GM12891 (cell line): Measurements from ENCODE around the gene GDF7.
A peak's percentile ranks its signal among the peaks of the same experiment; 100 is the strongest.

Experiments
- DNase-seq: peaks from one replicate; pipeline ENCODE4 v3.0.0; 2011; ENCODE audit warnings: low spot score; ENCODE audit not compliant: insufficient read length
- FAIRE-seq: peaks from 2 replicates; lab custom pipeline; 2011; peaks lifted over from hg19 to GRCh38; lab: Jason Lieb, UNC
- PAX5 ChIP-seq: IDR thresholded peaks from 2 replicates; pipeline ENCODE4 v1.6.1; 2011; ENCODE audit warnings: low read length, moderate library complexity, mild to moderate bottlenecking; ENCODE audit not compliant: insufficient read depth, severe bottlenecking
- POLR2A ChIP-seq: IDR thresholded peaks from 2 replicates; pipeline ENCODE4 v1.6.1; 2011; ENCODE audit warnings: low read depth, low read length, control low read depth
- POLR2AphosphoS5 ChIP-seq: IDR thresholded peaks from 2 replicates; pipeline ENCODE4 v1.6.1; 2011; ENCODE audit warnings: low read depth, low read length, control low read depth
- POU2F2 ChIP-seq: IDR thresholded peaks from 2 replicates; pipeline ENCODE4 v1.6.1; 2011; ENCODE audit warnings: low read depth, mild to moderate bottlenecking, control low read depth, low read length, moderate library complexity
- SPI1 ChIP-seq: IDR thresholded peaks from 2 replicates; pipeline ENCODE4 v1.6.1; 2011; ENCODE audit warnings: low read depth, low read length, control low read depth
- TAF1 ChIP-seq: IDR thresholded peaks from 2 replicates; pipeline ENCODE4 v1.6.1; 2011; ENCODE audit warnings: low read depth, low read length, control low read depth

Gene GDF7

GRCh38 chr2:20665243-20666004, 1.5 kb upstream of the GDF7 start:
- FAIRE-seq, result no peak
- DNase-seq, result no peak
- no peak for TF ChIP-seq SPI1
- TF ChIP-seq POLR2AphosphoS5, result no peak
- TF ChIP-seq POLR2A, result no peak
- TF ChIP-seq TAF1, result no peak
- no peak for TF ChIP-seq POU2F2
- no peak for TF ChIP-seq PAX5

DNA sequence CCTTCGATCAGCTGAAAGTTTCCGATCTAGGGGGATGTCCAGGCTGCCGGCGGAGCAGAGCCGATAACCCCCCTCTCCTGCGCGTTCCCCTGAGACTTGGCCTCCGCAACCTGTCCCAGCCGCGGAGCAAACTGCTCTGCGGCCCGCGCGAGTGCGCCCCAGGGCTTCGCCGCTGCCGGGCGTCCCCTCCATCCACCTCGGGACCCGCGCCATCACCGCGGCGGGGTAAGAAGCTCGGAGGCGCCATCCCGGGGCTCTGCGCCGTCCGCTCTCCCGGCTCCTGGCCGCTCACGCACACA, 990 bp upstream of the GDF7 start:
- DNase-seq (no peak), FAIRE-seq (peak; percentile 5)
- TF ChIP-seq POLR2A (no peak), TAF1 (no peak), POU2F2 (no peak), SPI1 (no peak), PAX5 (no peak), POLR2AphosphoS5 (no peak)

GRCh38 chr2:20667151-20667530, 197 bp downstream of the GDF7 start:
- TF ChIP-seq POLR2A, result no peak
- TF ChIP-seq SPI1, result no peak
- TF ChIP-seq POU2F2, result no peak
- TF ChIP-seq POLR2AphosphoS5, result no peak
- TF ChIP-seq TAF1, result no peak
- TF ChIP-seq PAX5, result no peak
- DNase-seq, result no peak
- FAIRE-seq, result no peak

DNA sequence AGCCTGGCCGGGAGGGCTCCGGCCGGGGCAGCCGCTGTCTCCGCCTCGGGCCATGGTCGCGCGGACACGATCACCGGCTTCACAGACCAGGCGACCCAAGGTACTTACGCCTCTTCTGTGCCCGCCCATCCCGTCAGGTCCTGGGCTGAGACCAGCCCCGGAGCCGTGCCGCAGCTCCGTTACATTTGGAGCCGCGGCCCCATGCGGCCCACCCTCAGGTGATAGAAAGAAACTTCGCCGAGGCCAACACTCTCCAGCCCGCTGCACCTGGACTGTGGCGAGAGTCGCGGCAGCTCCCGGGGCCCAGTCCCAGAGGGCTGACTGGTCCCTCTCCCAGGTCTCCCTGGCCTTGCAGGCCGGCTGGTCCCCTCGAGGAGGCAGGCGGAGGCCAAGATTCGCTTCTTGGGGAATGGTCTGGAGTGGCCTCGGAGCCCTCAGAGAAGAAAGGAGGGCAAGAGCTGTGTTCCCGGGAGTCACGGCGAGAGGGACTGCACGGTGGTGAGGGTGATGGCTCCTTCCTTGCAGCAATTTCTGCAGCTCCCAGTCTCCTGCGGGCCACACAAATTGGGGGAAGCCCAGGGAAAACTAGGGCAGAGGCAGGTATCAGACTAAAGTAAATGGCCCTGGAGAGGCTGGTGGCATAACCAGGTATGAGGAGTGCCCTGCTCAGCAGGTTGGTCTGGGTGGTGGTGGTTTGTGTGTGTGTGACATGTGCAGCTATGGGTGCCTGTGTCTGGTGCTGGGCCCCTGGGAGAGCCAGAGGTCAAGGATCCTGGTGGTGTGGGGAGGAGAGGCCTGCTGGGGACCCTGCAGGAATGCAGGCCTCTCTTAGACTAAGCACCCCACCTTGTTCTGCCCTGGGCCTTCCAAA, 822 bp downstream of the GDF7 start:
- no peak for DNase-seq
- FAIRE-seq, result no peak
- TF ChIP-seq POU2F2 (no peak), POLR2AphosphoS5 (no peak), POLR2A (no peak), SPI1 (no peak), PAX5 (no peak), TAF1 (no peak)

DNA sequence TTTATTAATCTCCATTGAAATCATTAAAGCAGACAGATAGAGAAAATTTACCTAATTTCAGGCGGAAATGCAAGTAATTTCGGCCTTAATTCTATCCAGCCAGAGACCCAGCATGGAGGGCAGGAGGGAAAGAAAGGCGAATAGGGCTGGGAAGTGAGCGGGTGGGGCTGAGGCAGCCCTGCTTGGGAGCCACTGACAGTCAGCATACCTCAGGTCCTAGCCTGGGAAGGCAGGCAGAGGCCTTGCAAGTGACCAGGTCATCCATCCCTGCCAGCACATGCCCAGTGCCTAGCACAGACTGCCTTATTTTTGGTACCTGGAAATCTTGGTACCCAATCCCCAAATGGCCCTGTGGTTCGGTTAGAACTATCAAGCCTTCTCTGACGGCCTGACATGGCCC, 1.5 kb downstream of the GDF7 start:
- no peak for DNase-seq
- TF ChIP-seq PAX5, result no peak
- no peak for TF ChIP-seq POU2F2
- no peak for TF ChIP-seq POLR2A
- no peak for TF ChIP-seq POLR2AphosphoS5
- TF ChIP-seq SPI1, result no peak
- TF ChIP-seq TAF1, result no peak
- FAIRE-seq, result no peak

GRCh38 chr2:20668871-20669475, 2.0 kb downstream of the GDF7 start:
- TF ChIP-seq SPI1 (no peak), PAX5 (no peak), POLR2A (no peak), POU2F2 (no peak), POLR2AphosphoS5 (no peak), TAF1 (no peak)
- no peak for FAIRE-seq
- no peak for DNase-seq

GRCh38 chr2:20669562-20670314, 2.8 kb downstream of the GDF7 start:
- DNase-seq (no peak), FAIRE-seq (no peak)
- TF ChIP-seq POLR2AphosphoS5, result no peak
- TF ChIP-seq PAX5, result no peak
- no peak for TF ChIP-seq POU2F2
- no peak for TF ChIP-seq SPI1
- no peak for TF ChIP-seq TAF1
- no peak for TF ChIP-seq POLR2A

GRCh38 chr2:20670315-20671035, 3.5 kb downstream of the GDF7 start:
- TF ChIP-seq SPI1, result no peak
- no peak for TF ChIP-seq POU2F2
- TF ChIP-seq TAF1, result no peak
- no peak for TF ChIP-seq PAX5
- no peak for TF ChIP-seq POLR2A
- no peak for TF ChIP-seq POLR2AphosphoS5
- FAIRE-seq (no peak), DNase-seq (no peak)

DNA sequence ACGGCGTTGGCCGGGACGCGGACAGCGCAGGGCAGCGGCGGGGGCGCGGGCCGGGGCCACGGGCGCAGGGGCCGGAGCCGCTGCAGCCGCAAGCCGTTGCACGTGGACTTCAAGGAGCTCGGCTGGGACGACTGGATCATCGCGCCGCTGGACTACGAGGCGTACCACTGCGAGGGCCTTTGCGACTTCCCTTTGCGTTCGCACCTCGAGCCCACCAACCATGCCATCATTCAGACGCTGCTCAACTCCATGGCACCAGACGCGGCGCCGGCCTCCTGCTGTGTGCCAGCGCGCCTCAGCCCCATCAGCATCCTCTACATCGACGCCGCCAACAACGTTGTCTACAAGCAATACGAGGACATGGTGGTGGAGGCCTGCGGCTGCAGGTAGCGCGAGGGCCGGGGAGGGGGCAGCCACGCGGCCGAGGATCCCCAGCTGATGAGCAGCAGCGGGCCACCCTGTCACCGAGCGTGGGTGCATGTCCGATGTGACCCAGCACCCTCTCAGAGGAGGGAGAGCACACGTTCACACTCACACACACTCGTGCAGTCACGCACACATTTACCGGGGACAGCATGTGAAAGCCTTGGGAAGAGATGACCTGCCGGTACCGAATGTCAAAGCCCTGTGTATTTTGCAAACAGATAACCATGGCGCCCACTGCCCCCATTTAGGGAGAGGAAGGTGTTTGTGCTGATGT, 4.2 kb downstream of the GDF7 start:
- no peak for DNase-seq
- FAIRE-seq, result peak; percentile 55
- TF ChIP-seq SPI1, result no peak
- no peak for TF ChIP-seq PAX5
- TF ChIP-seq POLR2AphosphoS5, result no peak
- TF ChIP-seq POU2F2, result no peak
- no peak for TF ChIP-seq POLR2A
- TF ChIP-seq TAF1, result no peak
